HG03135 (cell line): Measurements from ENCODE around the gene CASP9.
"Not testable (repeated sequence)": the region's sequence is repeated elsewhere in the genome, so short reads cannot be mapped to it uniquely, and the experiment has no call there.

Experiments used
- ATAC-seq: cut with Tn5 transposase; IDR thresholded peaks from one replicate; pipeline ENCODE4 v1.9.1; 2021; ENCODE audit warnings: mild to moderate bottlenecking, moderate library complexity; ENCODE audit not compliant: unreplicated experiment

CASP9 gene

GRCh38 chr1:15471723-15472122, 52.3 kb downstream of the CASP9 start:
- not testable (repeated sequence) for ATAC-seq

- ATAC-seq = not testable (repeated sequence)
Measured at GRCh38 chr1:15471067-15471466, 52.9 kb downstream of the CASP9 start.

GRCh38 chr1:15469821-15470448, 54.1 kb downstream of the CASP9 start:
- ATAC-seq = not testable (repeated sequence)

- ATAC-seq = no peak
Measured at GRCh38 chr1:15469361-15469760, 54.7 kb downstream of the CASP9 start.

- ATAC-seq = no peak
Measured at GRCh38 chr1:15468145-15468544, 55.9 kb downstream of the CASP9 start.

GRCh38 chr1:15466955-15467625, 56.9 kb downstream of the CASP9 start:
- ATAC-seq = not testable (repeated sequence)

GRCh38 chr1:15465674-15466073, 58.3 kb downstream of the CASP9 start:
- no peak for ATAC-seq

GRCh38 chr1:15463926-15464322, 60.1 kb downstream of the CASP9 start:
- ATAC-seq = not testable (repeated sequence)

GRCh38 chr1:15463064-15463800, 60.8 kb downstream of the CASP9 start:
- not testable (repeated sequence) for ATAC-seq

- no peak for ATAC-seq
Measured at GRCh38 chr1:15460708-15461095, 63.3 kb downstream of the CASP9 start.

- no peak for ATAC-seq
Measured at GRCh38 chr1:15459771-15460707, 64.0 kb downstream of the CASP9 start.

- ATAC-seq = not testable (repeated sequence)
Measured at GRCh38 chr1:15458388-15458787, 65.6 kb downstream of the CASP9 start.

GRCh38 chr1:15457585-15457984, 66.4 kb downstream of the CASP9 start:
- no peak for ATAC-seq

- no peak for ATAC-seq
Measured at GRCh38 chr1:15456313-15456954, 67.6 kb downstream of the CASP9 start, which contains the start of gene CELA2A. CELA2A (plus strand) TSS chr1:15456732; CDS start chr1:15456754, 22 bp downstream.

- ATAC-seq = no peak
Measured at GRCh38 chr1:15455522-15455921, 68.5 kb downstream of the CASP9 start.

GRCh38 chr1:15454256-15454655, 69.8 kb downstream of the CASP9 start:
- ATAC-seq = no peak

GRCh38 chr1:15453734-15454133, 70.3 kb downstream of the CASP9 start:
- no peak for ATAC-seq

- ATAC-seq = no peak
Measured at GRCh38 chr1:15452866-15453571, 71.0 kb downstream of the CASP9 start.

GRCh38 chr1:15452216-15452615, 71.8 kb downstream of the CASP9 start:
- ATAC-seq = no peak
